Measurements from ENCODE around the gene LCE1D. TPM values are rescaled to one million over a fixed set of nuclear protein-coding genes. Genes with fewer than 3 reads are reported as not detected.
A peak's percentile ranks its signal among the peaks of the same experiment; 100 is the strongest.

Gene LCE1D, protein sequence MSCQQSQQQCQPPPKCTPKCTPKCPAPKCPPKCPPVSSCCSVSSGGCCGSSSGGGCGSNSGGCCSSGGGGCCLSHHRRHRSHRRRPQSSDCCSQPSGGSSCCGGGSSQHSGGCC
- polyA plus RNA-seq (2013), result not detected in 2 replicates

- Histone ChIP-seq H2BK12ac (ENCODE audit: low read length) (no peak within 1 kb of the TSS), H3K4me2 (ENCODE audit: low read length) (no peak within 1 kb of the TSS), H3K9ac (ENCODE audit: low read length) (no peak within 1 kb of the TSS)
These were observed at the start of gene LCE1D for GRCh38 chr1:152796421-152796820. Gene LCE1D, plus strand, starts transcription at chr1:152796721. Its CDS starts 1,074 bp downstream, at chr1:152797795.

GRCh38 chr1:152747831-152748230 lies 48.7 kb upstream of the LCE1D start:
- Histone ChIP-seq H2AK5ac (ENCODE audit: low read length) (no peak overlapping the region), H3K27ac (ENCODE audit: low read depth, low read length) (no peak overlapping the region), H3K4me2 (ENCODE audit: low read length) (no peak overlapping the region), H3K36me3 (ENCODE audit: control insufficient read depth in 1 of 2, insufficient read depth in 2 of 2, low read length in 2 of 2) (no peaks in the 10 kb centered on the region), H3K4ac (ENCODE audit: low read depth, low read length) (no peak overlapping the region), H3K18ac (ENCODE audit: low read length) (no peak overlapping the region), H3K79me2 (ENCODE audit: control insufficient read depth, insufficient read depth, low read length, poor library complexity) (no peaks in the 10 kb centered on the region), H2BK120ac (ENCODE audit: insufficient read depth, low read length, poor library complexity) (no peak overlapping the region), H4K8ac (ENCODE audit: low read depth, low read length) (no peak overlapping the region), H2AFZ (ENCODE audit: insufficient read depth, low read length, poor library complexity) (no peak overlapping the region), H4K91ac (ENCODE audit: low read depth, low read length) (no peak overlapping the region), H3K4me3 (ENCODE audit: low read depth, low read length) (no peak overlapping the region), H3K23ac (ENCODE audit: low read length) (no peak overlapping the region), H2BK12ac (ENCODE audit: low read length) (no peak overlapping the region), H3K9ac (ENCODE audit: low read length) (no peak overlapping the region), H3K14ac (ENCODE audit: low read length) (no peak overlapping the region), H3K27me3 (ENCODE audit: insufficient read depth, low read length) (no peaks in the 10 kb centered on the region), H3K4me1 (ENCODE audit: control insufficient read depth in 1 of 2, insufficient read depth in 2 of 2, low read length in 2 of 2) (no peaks in the 10 kb centered on the region), H3K79me1 (ENCODE audit: low read length) (no peaks in the 10 kb centered on the region), H3K9me3 (ENCODE audit: insufficient read depth, low read depth, low read length) (peaks cover 20% of the 10 kb centered on the region), H2BK5ac (ENCODE audit: low read depth, low read length, poor library complexity) (no peak overlapping the region), H4K12ac (ENCODE audit: low read depth, low read length) (no peak overlapping the region)
- DNase-seq, result no peak
- no CpG with 5 or more reads among the region's 1 CpG for WGBS (ENCODE audit: extremely low coverage, insufficient coverage, insufficient read length)

More at GRCh38 chr1:152796421-152796820, at the start of gene LCE1D:
- Histone ChIP-seq H3K9me3 (ENCODE audit: insufficient read depth, low read depth, low read length) (peaks cover 12% of the 10 kb centered on the region), H3K79me1 (ENCODE audit: low read length) (no peaks in the 10 kb centered on the region), H4K12ac (ENCODE audit: low read depth, low read length) (no peak within 1 kb of the TSS), H3K4me3 (ENCODE audit: low read depth, low read length) (no peak within 1 kb of the TSS), H2AK5ac (ENCODE audit: low read length) (no peak within 1 kb of the TSS), H3K79me2 (ENCODE audit: control insufficient read depth, insufficient read depth, low read length, poor library complexity) (no peaks in the 10 kb centered on the region), H3K14ac (ENCODE audit: low read length) (no peak within 1 kb of the TSS), H4K91ac (ENCODE audit: low read depth, low read length) (no peak within 1 kb of the TSS), H3K18ac (ENCODE audit: low read length) (no peak within 1 kb of the TSS), H4K8ac (ENCODE audit: low read depth, low read length) (no peak within 1 kb of the TSS), H3K36me3 (ENCODE audit: control insufficient read depth in 1 of 2, insufficient read depth in 2 of 2, low read length in 2 of 2) (no peaks in the 10 kb centered on the region), H3K27me3 (ENCODE audit: insufficient read depth, low read length) (no peaks in the 10 kb centered on the region), H2AFZ (ENCODE audit: insufficient read depth, low read length, poor library complexity) (no peak within 1 kb of the TSS), H3K27ac (ENCODE audit: low read depth, low read length) (no peak within 1 kb of the TSS), H2BK5ac (ENCODE audit: low read depth, low read length, poor library complexity) (no peak within 1 kb of the TSS), H3K23ac (ENCODE audit: low read length) (no peak within 1 kb of the TSS), H2BK120ac (ENCODE audit: insufficient read depth, low read length, poor library complexity) (no peak within 1 kb of the TSS), H3K4me1 (ENCODE audit: control insufficient read depth in 1 of 2, insufficient read depth in 2 of 2, low read length in 2 of 2) (no peaks in the 10 kb centered on the region), H3K4ac (ENCODE audit: low read depth, low read length) (no peak within 1 kb of the TSS)
- DNase-seq, result no peak
- WGBS (ENCODE audit: extremely low coverage, insufficient coverage, insufficient read length), result no CpG with 5 or more reads among the region's 3 CpGs

DNA sequence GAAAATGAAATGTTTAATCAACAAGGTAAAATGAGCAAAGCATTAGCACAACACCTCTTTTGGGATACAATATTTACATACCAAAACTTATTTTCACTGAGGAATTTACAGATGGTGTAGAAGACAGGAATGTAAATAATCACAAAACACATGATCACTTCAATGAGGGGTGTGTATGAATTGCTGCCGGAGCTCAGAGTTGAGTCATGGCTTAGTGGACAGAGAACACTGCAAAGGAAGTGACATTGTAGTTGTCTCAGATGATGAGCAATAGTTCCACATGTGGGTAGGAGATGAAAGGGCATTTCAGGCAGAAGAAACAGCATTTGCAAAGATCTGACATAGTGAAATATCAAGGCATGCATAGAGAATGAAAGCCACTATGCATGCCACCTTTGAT lies 44.3 kb upstream of the LCE1D start:
- H3K9me3 ChIP-seq (ENCODE audit: insufficient read depth, low read depth, low read length), result peaks cover 12% of the 10 kb centered on the region

GRCh38 chr1:152753586-152753985 lies 42.9 kb upstream of the LCE1D start:
- no peak overlapping the region for H2BK12ac ChIP-seq (ENCODE audit: low read length)
- WGBS (ENCODE audit: extremely low coverage, insufficient coverage, insufficient read length), result no CpG with 5 or more reads among the region's 1 CpG
- no peak overlapping the region for H3K14ac ChIP-seq (ENCODE audit: low read length)
- H3K27ac ChIP-seq (ENCODE audit: low read depth, low read length), result no peak overlapping the region
- H3K18ac ChIP-seq (ENCODE audit: low read length), result no peak overlapping the region
- H3K4me1 ChIP-seq (ENCODE audit: control insufficient read depth in 1 of 2, insufficient read depth in 2 of 2, low read length in 2 of 2), result no peaks in the 10 kb centered on the region
- no peak overlapping the region for H2AFZ ChIP-seq (ENCODE audit: insufficient read depth, low read length, poor library complexity)
- H3K79me1 ChIP-seq (ENCODE audit: low read length), result no peaks in the 10 kb centered on the region
- H3K27me3 ChIP-seq (ENCODE audit: insufficient read depth, low read length), result no peaks in the 10 kb centered on the region
- H3K36me3 ChIP-seq (ENCODE audit: control insufficient read depth in 1 of 2, insufficient read depth in 2 of 2, low read length in 2 of 2), result no peaks in the 10 kb centered on the region
- no peaks in the 10 kb centered on the region for H3K79me2 ChIP-seq (ENCODE audit: control insufficient read depth, insufficient read depth, low read length, poor library complexity)
- no peak overlapping the region for H4K8ac ChIP-seq (ENCODE audit: low read depth, low read length)
- no peak overlapping the region for H3K4me3 ChIP-seq (ENCODE audit: low read depth, low read length)
- no peak overlapping the region for H2BK5ac ChIP-seq (ENCODE audit: low read depth, low read length, poor library complexity)
- peaks cover 19% of the 10 kb centered on the region for H3K9me3 ChIP-seq (ENCODE audit: insufficient read depth, low read depth, low read length)
- H2AK5ac ChIP-seq (ENCODE audit: low read length), result no peak overlapping the region
- H4K12ac ChIP-seq (ENCODE audit: low read depth, low read length), result no peak overlapping the region
- H3K4me2 ChIP-seq (ENCODE audit: low read length), result no peak overlapping the region
- no peak overlapping the region for H3K4ac ChIP-seq (ENCODE audit: low read depth, low read length)
- DNase-seq, result no peak
- no peak overlapping the region for H3K9ac ChIP-seq (ENCODE audit: low read length)
- no peak overlapping the region for H4K91ac ChIP-seq (ENCODE audit: low read depth, low read length)
- no peak overlapping the region for H3K23ac ChIP-seq (ENCODE audit: low read length)
- no peak overlapping the region for H2BK120ac ChIP-seq (ENCODE audit: insufficient read depth, low read length, poor library complexity)

More for the DNA sequence above, 44.3 kb upstream of the LCE1D start:
- Histone ChIP-seq H2BK12ac (ENCODE audit: low read length) (no peak overlapping the region), H4K91ac (ENCODE audit: low read depth, low read length) (no peak overlapping the region), H3K79me2 (ENCODE audit: control insufficient read depth, insufficient read depth, low read length, poor library complexity) (no peaks in the 10 kb centered on the region), H3K4ac (ENCODE audit: low read depth, low read length) (no peak overlapping the region), H3K27ac (ENCODE audit: low read depth, low read length) (no peak overlapping the region), H2AK5ac (ENCODE audit: low read length) (no peak overlapping the region), H4K12ac (ENCODE audit: low read depth, low read length) (no peak overlapping the region), H3K4me1 (ENCODE audit: control insufficient read depth in 1 of 2, insufficient read depth in 2 of 2, low read length in 2 of 2) (no peaks in the 10 kb centered on the region), H2BK5ac (ENCODE audit: low read depth, low read length, poor library complexity) (no peak overlapping the region), H3K4me2 (ENCODE audit: low read length) (no peak overlapping the region), H3K4me3 (ENCODE audit: low read depth, low read length) (no peak overlapping the region), H3K18ac (ENCODE audit: low read length) (no peak overlapping the region), H2AFZ (ENCODE audit: insufficient read depth, low read length, poor library complexity) (no peak overlapping the region), H2BK120ac (ENCODE audit: insufficient read depth, low read length, poor library complexity) (no peak overlapping the region), H3K36me3 (ENCODE audit: control insufficient read depth in 1 of 2, insufficient read depth in 2 of 2, low read length in 2 of 2) (no peaks in the 10 kb centered on the region), H4K8ac (ENCODE audit: low read depth, low read length) (no peak overlapping the region), H3K9ac (ENCODE audit: low read length) (no peak overlapping the region), H3K14ac (ENCODE audit: low read length) (no peak overlapping the region), H3K23ac (ENCODE audit: low read length) (no peak overlapping the region), H3K27me3 (ENCODE audit: insufficient read depth, low read length) (no peaks in the 10 kb centered on the region), H3K79me1 (ENCODE audit: low read length) (no peaks in the 10 kb centered on the region)
- WGBS (ENCODE audit: extremely low coverage, insufficient coverage, insufficient read length), result no CpG with 5 or more reads among the region's 1 CpG
- peak; percentile 70 to 88 for DNase-seq

Data from trophoblast cell (in vitro differentiated cells and primary cell).